ENCODE measurements around the gene TPX2.

The TPX2 gene

DNA sequence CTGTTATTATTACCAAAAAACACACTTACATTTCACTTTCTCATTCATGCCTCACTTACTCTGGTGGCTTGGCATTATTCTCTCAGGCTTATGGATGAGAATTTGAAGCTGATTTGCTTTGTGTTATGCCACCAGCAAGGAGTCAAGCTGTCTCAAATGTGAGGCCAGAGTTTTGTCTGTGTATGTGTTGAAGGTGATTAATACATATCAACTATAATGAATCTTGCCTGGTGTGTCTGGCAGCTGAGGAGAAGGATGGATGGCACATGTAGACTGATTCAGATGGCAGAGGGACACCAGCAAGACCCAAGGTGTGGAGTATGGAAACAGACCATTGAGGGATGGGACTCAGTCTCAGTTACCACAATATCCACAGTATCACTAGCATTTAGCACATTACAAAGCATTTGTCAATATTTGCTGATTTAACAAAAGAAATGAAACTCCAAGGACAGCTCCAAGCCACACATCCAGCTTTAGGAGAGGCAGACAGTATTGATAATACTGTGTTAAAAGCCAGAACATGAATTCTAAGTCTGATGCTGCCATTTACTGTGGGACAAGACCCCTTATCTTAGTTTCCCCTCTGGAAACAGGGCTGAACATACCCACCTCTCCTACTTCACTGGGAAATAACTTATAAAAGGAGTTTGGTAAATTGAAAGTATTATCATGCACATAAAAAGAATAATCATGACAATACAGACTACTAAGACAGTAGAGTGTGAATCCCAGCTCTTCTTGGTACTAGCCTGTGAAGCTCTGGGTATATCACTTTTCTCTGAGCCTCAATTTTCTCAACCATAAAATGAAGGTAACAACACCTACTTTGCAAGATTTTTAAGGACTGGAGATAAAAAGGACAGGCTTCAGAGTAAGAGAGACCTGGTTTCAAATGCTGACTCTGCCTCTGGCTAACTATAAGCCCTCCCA, 27.6 kb upstream of the TPX2 start:
- in situ Hi-C loops (cut with MboI; ENCODE audit: low sequenced_read_pairs, unreplicated experiment) = no loop called here
- no peak for DNase-seq (ENCODE audit: low spot score)
- TF ChIP-seq, protein P1, sequence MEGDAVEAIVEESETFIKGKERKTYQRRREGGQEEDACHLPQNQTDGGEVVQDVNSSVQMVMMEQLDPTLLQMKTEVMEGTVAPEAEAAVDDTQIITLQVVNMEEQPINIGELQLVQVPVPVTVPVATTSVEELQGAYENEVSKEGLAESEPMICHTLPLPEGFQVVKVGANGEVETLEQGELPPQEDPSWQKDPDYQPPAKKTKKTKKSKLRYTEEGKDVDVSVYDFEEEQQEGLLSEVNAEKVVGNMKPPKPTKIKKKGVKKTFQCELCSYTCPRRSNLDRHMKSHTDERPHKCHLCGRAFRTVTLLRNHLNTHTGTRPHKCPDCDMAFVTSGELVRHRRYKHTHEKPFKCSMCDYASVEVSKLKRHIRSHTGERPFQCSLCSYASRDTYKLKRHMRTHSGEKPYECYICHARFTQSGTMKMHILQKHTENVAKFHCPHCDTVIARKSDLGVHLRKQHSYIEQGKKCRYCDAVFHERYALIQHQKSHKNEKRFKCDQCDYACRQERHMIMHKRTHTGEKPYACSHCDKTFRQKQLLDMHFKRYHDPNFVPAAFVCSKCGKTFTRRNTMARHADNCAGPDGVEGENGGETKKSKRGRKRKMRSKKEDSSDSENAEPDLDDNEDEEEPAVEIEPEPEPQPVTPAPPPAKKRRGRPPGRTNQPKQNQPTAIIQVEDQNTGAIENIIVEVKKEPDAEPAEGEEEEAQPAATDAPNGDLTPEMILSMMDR (IDR thresholded peaks at IDR 0.05; ENCODE audit: borderline replicate concordance, control extremely low read depth, extremely low read depth, insufficient read depth, missing control alignments) = no peak

DNA sequence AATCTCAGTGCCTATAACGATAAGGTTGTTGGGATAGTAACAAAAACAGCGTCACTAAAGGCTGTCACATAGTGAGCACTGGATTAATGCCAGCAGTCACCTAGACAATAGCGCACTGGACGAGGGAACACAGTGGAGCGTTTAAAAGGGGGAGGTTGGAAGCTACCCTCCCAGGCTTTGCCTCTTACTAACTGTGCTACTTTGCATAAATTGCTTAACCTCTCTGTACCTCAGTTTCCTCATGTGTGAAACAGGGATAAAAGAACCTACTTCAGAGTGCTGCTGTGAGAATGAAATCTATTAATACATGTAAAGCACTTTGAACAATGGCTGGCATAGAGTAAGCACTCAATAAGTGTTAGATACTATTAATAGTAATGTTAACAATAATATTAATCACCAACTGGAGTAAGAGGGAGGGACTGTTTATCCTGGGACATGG, 27.0 kb upstream of the TPX2 start:
- in situ Hi-C loops (cut with MboI; ENCODE audit: low sequenced_read_pairs, unreplicated experiment) = no loop called here
- no peak for DNase-seq (ENCODE audit: low spot score)
- TF ChIP-seq, protein P1 (IDR thresholded peaks at IDR 0.05; ENCODE audit: borderline replicate concordance, control extremely low read depth, extremely low read depth, insufficient read depth, missing control alignments) = no peak

DNA sequence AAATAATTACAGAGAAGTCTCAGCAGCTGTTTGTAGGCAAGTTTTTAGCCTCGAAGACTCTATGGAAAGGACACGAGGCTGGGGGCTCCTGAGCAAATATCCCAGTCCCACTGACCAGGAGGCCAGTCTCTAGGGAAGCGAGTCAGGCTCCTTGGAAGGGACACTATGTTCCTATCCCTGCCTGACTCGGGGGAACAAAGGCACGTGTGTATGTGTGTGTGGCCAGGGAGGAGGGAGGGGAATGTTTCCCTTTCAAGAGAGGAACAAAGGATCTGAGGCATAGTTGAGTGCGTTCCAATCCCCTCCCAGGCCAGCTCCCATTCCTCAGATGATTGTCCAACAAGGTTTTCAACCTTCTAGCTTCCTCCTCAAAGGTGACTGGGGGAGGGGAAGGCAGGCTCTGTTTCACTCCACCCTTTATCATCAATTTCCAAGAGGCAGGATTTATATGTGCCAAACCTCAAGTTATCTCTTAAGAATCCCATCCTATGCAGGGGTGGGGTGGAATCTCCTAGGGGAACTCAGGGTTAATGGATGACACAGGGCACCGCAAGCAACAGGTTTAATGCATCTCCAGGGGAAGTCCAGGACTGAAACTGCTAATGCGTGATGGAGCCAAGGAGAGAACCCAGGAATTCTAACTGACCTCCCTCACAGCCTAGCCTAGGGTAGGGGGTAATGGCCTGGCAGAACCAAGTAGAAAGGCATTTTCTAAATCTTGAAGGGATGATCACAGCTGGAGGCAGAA, 26.4 kb upstream of the TPX2 start:
- in situ Hi-C loops (cut with MboI; ENCODE audit: low sequenced_read_pairs, unreplicated experiment) = no loop called here
- TF ChIP-seq, protein P1 (IDR thresholded peaks at IDR 0.05; ENCODE audit: borderline replicate concordance, control extremely low read depth, extremely low read depth, insufficient read depth, missing control alignments) = no peak
- DNase-seq (ENCODE audit: low spot score) = no peak

DNA sequence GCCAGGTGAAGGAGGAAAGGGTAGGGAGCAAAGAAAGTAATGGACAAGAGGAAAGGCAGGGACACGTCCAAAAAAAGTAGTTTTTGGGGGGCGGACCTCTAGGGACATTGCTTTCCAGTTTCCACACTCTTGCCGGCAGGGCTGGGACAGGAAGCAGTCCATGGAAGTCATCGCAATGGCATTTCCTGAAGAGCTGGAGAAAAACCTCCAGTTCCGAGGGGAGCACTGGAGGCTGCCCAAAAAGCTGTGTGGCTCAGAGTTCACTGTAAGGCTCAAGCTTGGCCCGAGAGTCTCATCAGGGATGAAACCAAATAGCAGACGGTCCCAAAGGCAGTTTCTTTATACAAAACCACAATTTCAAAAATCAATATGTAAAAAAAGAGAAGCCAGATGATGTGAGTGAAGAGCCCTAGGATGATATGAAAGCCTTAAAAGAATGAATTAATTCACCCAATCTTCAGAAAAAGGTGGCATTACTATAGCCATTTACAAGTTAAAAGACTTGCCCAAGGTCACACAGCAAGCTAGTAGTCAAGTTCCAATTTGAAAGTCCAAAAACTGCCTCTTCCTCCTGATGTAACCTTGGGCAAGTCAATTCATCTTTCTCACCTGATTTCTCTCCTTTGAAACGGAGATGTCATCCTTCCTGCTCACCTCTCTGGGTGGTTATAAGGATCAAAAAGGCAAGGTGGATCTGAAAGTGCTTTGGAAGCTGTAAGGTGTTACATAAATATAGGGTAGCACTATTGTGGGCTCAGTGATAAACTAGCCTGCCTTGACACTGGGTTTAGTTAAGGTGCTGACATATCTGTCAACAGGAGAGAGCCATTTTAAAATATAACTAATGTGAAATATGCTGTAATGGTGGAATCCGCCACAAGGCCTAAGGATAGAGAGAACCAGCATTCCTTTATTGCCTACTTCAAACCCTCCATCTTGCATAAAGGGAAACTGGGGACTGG, 25.5 kb upstream of the TPX2 start:
- TF ChIP-seq, protein P1 (IDR thresholded peaks at IDR 0.05; ENCODE audit: borderline replicate concordance, control extremely low read depth, extremely low read depth, insufficient read depth, missing control alignments) = no peak
- in situ Hi-C loops (cut with MboI; ENCODE audit: low sequenced_read_pairs, unreplicated experiment) = no loop called here
- DNase-seq (ENCODE audit: low spot score) = no peak

DNA sequence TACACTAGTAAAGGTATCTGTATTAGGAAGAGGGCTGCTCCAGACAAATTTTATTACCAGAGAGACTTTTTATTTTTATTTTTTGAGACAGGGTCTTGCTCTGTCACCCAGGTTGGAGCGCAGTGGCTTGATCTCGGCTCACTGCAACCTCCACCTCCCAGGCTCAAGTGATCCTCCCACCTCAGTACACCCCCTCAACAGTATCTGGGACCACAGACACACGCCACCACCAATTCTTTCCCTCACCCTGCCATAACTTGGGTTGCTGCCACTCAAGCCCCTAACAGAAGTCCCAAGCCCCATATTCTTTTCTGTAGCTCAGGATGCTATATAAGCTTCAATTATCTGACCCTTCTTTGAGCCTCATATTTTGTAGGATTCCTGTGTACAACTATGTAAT, 23.3 kb upstream of the TPX2 start:
- DNase-seq (ENCODE audit: low spot score) = no peak
- in situ Hi-C loops (cut with MboI; ENCODE audit: low sequenced_read_pairs, unreplicated experiment) = no loop called here

More for the DNA sequence above, 23.3 kb upstream of the TPX2 start:
- TF ChIP-seq, protein P1 (IDR thresholded peaks at IDR 0.05; ENCODE audit: borderline replicate concordance, control extremely low read depth, extremely low read depth, insufficient read depth, missing control alignments) = no peak

Measured in GM13976 (cell line).